Fibroblast of lung (primary cell): ENCODE results near the gene FCGBP. TPM values are rescaled to one million over a fixed set of nuclear protein-coding genes. Genes with fewer than 3 reads are reported as not detected.

Experiments
- DNase-seq, 2 donors: peaks; one replicate each; pipeline versions ENCODE4 v3.0.0 to v3.0.0-alpha.2; 2010; ENCODE audit warnings: low read depth in 2 of 2
- H2AFZ ChIP-seq: 2 replicates; pipeline ENCODE4 v1.5.1; 2012; ENCODE audit warnings: low read length, control low read depth, inconsistent platforms
- H3K27ac ChIP-seq: 2 replicates; pipeline ENCODE4 v1.5.1; 2011; ENCODE audit warnings: low read length, control low read depth; ENCODE audit not compliant: insufficient read depth
- H3K27me3 ChIP-seq: 2 replicates; pipeline ENCODE4 v1.5.1; 2011; ENCODE audit warnings: mild to moderate bottlenecking, low read length; ENCODE audit not compliant: control insufficient read depth, insufficient read depth
- H3K36me3 ChIP-seq: 2 replicates; pipeline ENCODE4 v1.5.1; 2011; ENCODE audit warnings: low read length; ENCODE audit not compliant: control insufficient read depth, insufficient read depth
- H3K4me1 ChIP-seq: 2 replicates; pipeline ENCODE4 v1.5.1; 2011; ENCODE audit warnings: low read length; ENCODE audit not compliant: control insufficient read depth, insufficient read depth; ENCODE audit errors: extremely low read depth
- H3K4me2 ChIP-seq: 2 replicates; pipeline ENCODE4 v1.5.1; 2011; ENCODE audit warnings: low read length, control low read depth; ENCODE audit not compliant: insufficient read depth; ENCODE audit errors: extremely low read depth
- H3K4me3 ChIP-seq, 4 experiments: fragments of 200-600 bp in 1 of 4; sonication (generic) in 1 of 4; replicated peaks in 1 of 4; 2 replicates each; pipeline ENCODE4 v1.5.1; 2011 to 2016; ENCODE audit warnings: low read length in 4 of 4, low read depth in 3 of 4, mild to moderate bottlenecking in 3 of 4, control low read depth in 2 of 4, inconsistent platforms in 1 of 4, mixed read lengths in 1 of 4; ENCODE audit not compliant: insufficient read depth in 1 of 4; ENCODE audit errors: control extremely low read depth in 1 of 4
- H3K79me2 ChIP-seq: 2 replicates; pipeline ENCODE4 v1.5.1; 2012; ENCODE audit warnings: mild to moderate bottlenecking, low read length, inconsistent platforms; ENCODE audit not compliant: control insufficient read depth, insufficient read depth
- H3K9ac ChIP-seq: 2 replicates; pipeline ENCODE4 v1.5.1; 2011; ENCODE audit warnings: mild to moderate bottlenecking, low read length, control low read depth; ENCODE audit not compliant: insufficient read depth
- H3K9me3 ChIP-seq: 2 replicates; pipeline ENCODE4 v1.5.1; 2012; ENCODE audit warnings: low read depth, low read length; ENCODE audit not compliant: control insufficient read depth, insufficient read depth
- H4K20me1 ChIP-seq: 2 replicates; pipeline ENCODE4 v1.5.1; 2011; ENCODE audit warnings: low read length; ENCODE audit not compliant: control insufficient read depth, insufficient read depth; ENCODE audit errors: extremely low read depth
- EZH2 ChIP-seq: IDR thresholded peaks from 2 replicates; pipeline ENCODE4 v1.5.1; 2012; ENCODE audit warnings: low read length, control low read depth, mild to moderate bottlenecking; ENCODE audit errors: missing control alignments
- polyA plus RNA-seq, 2 donors: library from polyadenylated mRNA; depleted of rRNA in 1 of 2; stranded (reverse) in 1 of 2; unstranded in 1 of 2; fragments of >200 nt; gene quantifications; 2 replicates each; pipeline ENCODE4 v1.2.1, GENCODE V29; 2011 to 2012; ENCODE audit warnings: missing spikeins in 1 of 2
- total RNA-seq: library from RNA; depleted of rRNA; stranded (reverse); fragments of >200 nt; gene quantifications from 2 replicates; pipeline ENCODE4 v1.2.1, GENCODE V29; 2014
- TF ChIP-seq, protein P1 (sequence below), 2 donors: IDR thresholded peaks in 1 of 2; conservative IDR thresholded peaks in 1 of 2; 1 replicate in 1 of 2; 2 replicates in 1 of 2; pipeline ENCODE4 v1.5.1; 2011 to 2012; ENCODE audit warnings: low read length in 2 of 2, control low read depth in 1 of 2, inconsistent platforms in 1 of 2, low read depth in 1 of 2, mild to moderate bottlenecking in 1 of 2

Gene FCGBP
- total and polyA plus RNA-seq, 2 donors (not counting 1 experiment from before 2014, with no cell fraction given): 0.02 to 0.33 TPM

DNA sequence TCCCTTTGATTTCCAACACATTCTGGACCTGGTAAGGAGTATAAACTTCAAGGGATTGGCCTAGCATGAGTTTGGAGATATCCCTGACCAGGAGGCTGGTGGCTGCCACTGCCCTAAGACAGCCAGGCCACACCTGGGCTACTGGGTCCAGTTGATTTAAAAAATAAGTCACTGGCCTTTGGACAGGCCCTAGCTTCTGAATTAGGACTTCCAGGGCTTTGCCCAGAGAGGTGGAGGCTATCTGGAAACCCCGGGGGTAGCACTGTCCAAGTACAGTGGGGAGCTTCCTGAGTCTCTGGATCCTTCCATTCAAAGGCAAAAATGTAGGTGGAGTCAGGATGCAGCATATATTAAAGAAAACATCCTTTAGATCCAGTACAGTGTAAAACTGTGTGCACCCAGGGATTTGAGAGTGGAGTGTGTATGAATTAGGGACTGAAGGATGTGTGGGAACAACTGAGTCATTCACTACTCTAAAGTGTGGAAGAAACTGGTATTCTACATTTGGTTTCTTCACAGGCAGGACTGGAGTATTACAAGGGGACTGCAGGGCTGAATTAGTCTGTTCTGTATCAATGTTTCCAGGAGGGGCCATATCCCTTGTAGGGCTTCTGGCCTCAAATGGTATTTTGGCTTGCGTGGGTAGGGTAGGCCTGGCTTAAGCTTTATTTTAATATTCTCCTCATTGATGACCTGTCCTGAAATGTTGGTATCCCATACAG, 14.8 kb upstream of the FCGBP start:
- Histone ChIP-seq H3K9ac (no peak overlapping the region), H4K20me1 (no peaks in the 10 kb centered on the region), H3K79me2 (no peaks in the 10 kb centered on the region), H3K36me3 (no peaks in the 10 kb centered on the region), H3K4me1 (no peaks in the 10 kb centered on the region), H2AFZ (no peak overlapping the region), H3K27me3 (no peaks in the 10 kb centered on the region), H3K4me3 (no peak overlapping the region), H3K4me2 (no peak overlapping the region), H3K9me3 (no peaks in the 10 kb centered on the region), H3K27ac (no peak overlapping the region)
- DNase-seq: no peak
- no peak for TF ChIP-seq EZH2
- TF ChIP-seq, protein P1, sequence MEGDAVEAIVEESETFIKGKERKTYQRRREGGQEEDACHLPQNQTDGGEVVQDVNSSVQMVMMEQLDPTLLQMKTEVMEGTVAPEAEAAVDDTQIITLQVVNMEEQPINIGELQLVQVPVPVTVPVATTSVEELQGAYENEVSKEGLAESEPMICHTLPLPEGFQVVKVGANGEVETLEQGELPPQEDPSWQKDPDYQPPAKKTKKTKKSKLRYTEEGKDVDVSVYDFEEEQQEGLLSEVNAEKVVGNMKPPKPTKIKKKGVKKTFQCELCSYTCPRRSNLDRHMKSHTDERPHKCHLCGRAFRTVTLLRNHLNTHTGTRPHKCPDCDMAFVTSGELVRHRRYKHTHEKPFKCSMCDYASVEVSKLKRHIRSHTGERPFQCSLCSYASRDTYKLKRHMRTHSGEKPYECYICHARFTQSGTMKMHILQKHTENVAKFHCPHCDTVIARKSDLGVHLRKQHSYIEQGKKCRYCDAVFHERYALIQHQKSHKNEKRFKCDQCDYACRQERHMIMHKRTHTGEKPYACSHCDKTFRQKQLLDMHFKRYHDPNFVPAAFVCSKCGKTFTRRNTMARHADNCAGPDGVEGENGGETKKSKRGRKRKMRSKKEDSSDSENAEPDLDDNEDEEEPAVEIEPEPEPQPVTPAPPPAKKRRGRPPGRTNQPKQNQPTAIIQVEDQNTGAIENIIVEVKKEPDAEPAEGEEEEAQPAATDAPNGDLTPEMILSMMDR (conservative IDR thresholded peaks at IDR 0.05 in 1 of 2, IDR thresholded peaks at IDR 0.05 in 1 of 2; ENCODE audit: low read depth in 1 of 2, low read length in 2 of 2): no peak

DNA sequence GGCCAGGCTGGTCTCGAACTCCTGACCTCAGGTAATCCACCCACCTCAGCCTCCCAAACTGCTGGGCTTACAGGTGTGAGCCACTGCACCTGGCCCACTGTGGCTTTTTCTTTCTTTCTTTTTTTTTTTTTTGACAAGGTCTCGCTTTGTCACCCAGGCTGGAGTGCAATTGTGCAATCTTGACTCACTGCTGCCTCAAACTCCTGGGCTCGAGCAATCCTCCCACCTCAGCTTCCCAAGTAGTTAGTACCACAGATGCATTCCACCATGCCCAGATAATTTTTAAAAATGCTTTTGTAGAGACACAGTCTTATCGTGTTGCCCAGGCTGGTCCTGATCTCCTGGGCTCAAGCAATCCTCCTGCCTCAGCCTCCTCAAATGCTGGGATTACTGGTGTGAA, 12.1 kb upstream of the FCGBP start:
- no peak overlapping the region for H3K4me2 ChIP-seq
- no peak for DNase-seq

DNA sequence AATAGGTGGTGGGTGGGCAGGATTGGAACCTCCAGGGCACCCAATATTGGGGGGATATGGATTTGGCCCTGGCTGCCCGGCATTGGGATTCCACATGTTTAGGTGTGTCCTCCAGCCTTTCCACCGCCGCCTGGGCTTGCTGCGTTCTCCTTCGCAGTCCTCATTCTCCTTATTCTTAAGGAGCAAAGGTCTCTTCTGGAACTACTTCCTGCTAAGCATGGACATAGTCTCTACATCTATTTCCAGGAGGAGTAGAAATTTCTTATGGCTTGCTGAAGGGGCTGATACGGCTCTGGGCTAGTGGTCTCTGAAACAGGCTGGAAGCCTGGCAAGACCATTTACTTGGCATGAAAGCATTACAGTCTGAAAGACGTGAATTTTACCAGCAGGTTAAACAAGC, 9.2 kb upstream of the FCGBP start:
- Histone ChIP-seq H4K20me1 (no peaks in the 10 kb centered on the region), H3K36me3 (no peaks in the 10 kb centered on the region), H3K9ac (no peak overlapping the region), H3K27ac (no peak overlapping the region), H3K4me3 (no peak overlapping the region), H3K79me2 (no peaks in the 10 kb centered on the region), H3K4me2 (no peak overlapping the region), H3K27me3 (no peaks in the 10 kb centered on the region), H3K9me3 (no peaks in the 10 kb centered on the region), H2AFZ (no peak overlapping the region), H3K4me1 (no peaks in the 10 kb centered on the region)
- no peak for TF ChIP-seq EZH2
- TF ChIP-seq, protein P1 (conservative IDR thresholded peaks at IDR 0.05 in 1 of 2, IDR thresholded peaks at IDR 0.05 in 1 of 2; ENCODE audit: low read depth in 1 of 2, low read length in 2 of 2): no peak
- DNase-seq: no peak

More for the DNA sequence above, 12.1 kb upstream of the FCGBP start:
- Histone ChIP-seq H3K27ac (no peak overlapping the region), H2AFZ (no peak overlapping the region), H3K36me3 (no peaks in the 10 kb centered on the region), H3K9me3 (no peaks in the 10 kb centered on the region), H4K20me1 (no peaks in the 10 kb centered on the region), H3K9ac (no peak overlapping the region), H3K27me3 (no peaks in the 10 kb centered on the region), H3K4me1 (no peaks in the 10 kb centered on the region), H3K79me2 (no peaks in the 10 kb centered on the region), H3K4me3 (no peak overlapping the region)
- TF ChIP-seq, protein P1 (conservative IDR thresholded peaks at IDR 0.05 in 1 of 2, IDR thresholded peaks at IDR 0.05 in 1 of 2; ENCODE audit: low read depth in 1 of 2, low read length in 2 of 2): no peak
- TF ChIP-seq EZH2: no peak
